K562 (cell line): ENCODE data around the gene C4A. TPM values are rescaled to one million over a fixed set of nuclear protein-coding genes. Genes with fewer than 3 reads are reported as not detected.

ENCODE experiments used
- ATF1 ChIP-seq, 2 experiments: fragments of 450-650 bp in 1 of 2; IDR thresholded peaks; 2 replicates each; pipeline ENCODE4 v1.6.1; 2016; ENCODE audit warnings: missing compliant biosample characterization in 1 of 2, missing genetic modification characterization in 1 of 2
- CBX3 ChIP-seq, 2 experiments: IDR thresholded peaks; 1 replicate in 1 of 2; 2 replicates in 1 of 2; pipeline ENCODE4 v1.6.1; 2012; ENCODE audit warnings: inconsistent platforms in 2 of 2, low read length in 2 of 2, borderline replicate concordance in 1 of 2, control low read depth in 1 of 2
- CHD2 ChIP-seq: IDR thresholded peaks from 2 replicates; pipeline ENCODE4 v1.6.1; 2011; ENCODE audit warnings: low read depth, low read length
- CHD4 ChIP-seq: fragments of 200-600 bp; sonication (generic); IDR thresholded peaks from 3 replicates; pipeline ENCODE4 v1.6.1; 2012; ENCODE audit warnings: low read depth, mild to moderate bottlenecking, mixed read lengths, low read length, inconsistent platforms; ENCODE audit not compliant: insufficient read depth, insufficient replicate concordance, poor library complexity, severe bottlenecking
- DIDO1 ChIP-seq: fragments of 450-650 bp; IDR thresholded peaks from 2 replicates; pipeline ENCODE4 v1.6.1; 2016; ENCODE audit warnings: low read depth, missing biosample characterization, missing genetic modification characterization
- FOSL1 ChIP-seq: fragments of 200-800 bp; sonication (Bioruptor generic); conservative IDR thresholded peaks from 2 replicates; pipeline ENCODE4 v1.6.1; 2016; ENCODE audit warnings: missing genetic modification characterization, missing compliant biosample characterization
- FOXM1 ChIP-seq, 2 experiments: fragments of 450-650 bp in 1 of 2; sonication (generic) in 1 of 2; formaldehyde crosslinking in 1 of 2; IDR thresholded peaks; 2 replicates each; pipeline versions ENCODE4 v1.6.1 to v1.9.0; 2017 to 2022; ENCODE audit warnings: low read depth in 2 of 2, mild to moderate bottlenecking in 2 of 2, missing genetic modification reagents in 1 of 2, moderate library complexity in 1 of 2
- LCOR ChIP-seq: sonication (generic); formaldehyde crosslinking; IDR thresholded peaks from 2 replicates; pipeline ENCODE4 v1.8.0; 2022; ENCODE audit warnings: mild to moderate bottlenecking, missing genetic modification reagents
- MAFF ChIP-seq: IDR thresholded peaks from 2 replicates; pipeline ENCODE4 v1.6.1; 2012; ENCODE audit warnings: low read length, improper control_type of control experiment
- MAZ ChIP-seq, 2 experiments: fragments of 450-650 bp in 1 of 2; sonication (generic) in 1 of 2; formaldehyde crosslinking; IDR thresholded peaks in 1 of 2; conservative IDR thresholded peaks in 1 of 2; 2 replicates each; pipeline versions ENCODE4 v1.4.0 to v1.5.0; 2020; ENCODE audit warnings: mild to moderate bottlenecking in 1 of 2, missing genetic modification reagents in 1 of 2
- NFE2 ChIP-seq: IDR thresholded peaks from 2 replicates; pipeline ENCODE4 v1.6.1; 2014; ENCODE audit warnings: antibody characterized with exemption, low read depth
- SNRNP70 ChIP-seq: fragments of 200-400 bp; formaldehyde crosslinking; optimal IDR thresholded peaks from 2 replicates; pipeline ENCODE3; 2017; ENCODE audit warnings: low read depth, low read length
- TEAD4 ChIP-seq, 2 experiments: sonication (generic) in 1 of 2; formaldehyde crosslinking in 1 of 2; IDR thresholded peaks; 2 replicates each; pipeline versions ENCODE4 v1.6.1 to v1.8.0; 2012 to 2022; ENCODE audit warnings: borderline replicate concordance in 1 of 2, inconsistent platforms in 1 of 2, low read length in 1 of 2, mild to moderate bottlenecking in 1 of 2, missing genetic modification reagents in 1 of 2
- ZBTB11 ChIP-seq, 3 experiments: fragments of 200-800 bp in 1 of 3; fragments of 250-450 bp in 1 of 3; fragments of 450-650 bp in 1 of 3; sonication (Bioruptor Pico) in 1 of 3; sonication (Bioruptor generic) in 1 of 3; formaldehyde crosslinking in 1 of 3; IDR thresholded peaks; 2 replicates each; pipeline versions ENCODE4 v1.6.1 to v1.8.0; 2016 to 2022; ENCODE audit warnings: mild to moderate bottlenecking in 2 of 3, missing genetic modification characterization in 2 of 3, missing compliant biosample characterization in 1 of 3, moderate library complexity in 1 of 3
- ZBTB7A ChIP-seq: IDR thresholded peaks from 2 replicates; pipeline ENCODE4 v1.6.1; 2011; ENCODE audit warnings: low read depth, mild to moderate bottlenecking, low read length, moderate library complexity, borderline replicate concordance; ENCODE audit not compliant: control insufficient read depth
- polyA plus RNA-seq, 8 experiments: library from polyadenylated mRNA; depleted of rRNA in 4 of 8; stranded (reverse) in 5 of 8; unstranded in 3 of 8; fragments of >200 nt; fragmentation: Nextera tagmentation in 2 of 8; fragmentation: Illumina TruSeq in 1 of 8; extraction: Ambion mirVana in 2 of 8; extraction: Trizol in 1 of 8; gene quantifications; 2 replicates each; pipeline versions ENCODE4 v1.2.1 to v1.2.3, GENCODE V29; 2011 to 2014; ENCODE audit warnings: inconsistent platforms in 1 of 8, missing spikeins in 1 of 8
- total RNA-seq, 7 experiments: library from RNA; depleted of rRNA in 6 of 7; stranded (reverse); fragments of >200 nt in 6 of 7; fragmentation: Illumina TruSeq in 2 of 7; extraction: Trizol in 2 of 7; gene quantifications; 2 replicates each; pipeline versions ENCODE4 v1.2.1 to v1.2.3, GENCODE V29; 2011 to 2021; ENCODE audit warnings: low replicate concordance in 1 of 7
- TF ChIP-seq, protein P1 (sequence below): fragments of 250-450 bp; sonication (Bioruptor Pico); IDR thresholded peaks from 2 replicates; pipeline ENCODE4 v1.5.0; 2021
- TF ChIP-seq, protein P2 (sequence below): fragments of 450-650 bp; IDR thresholded peaks from 2 replicates; pipeline ENCODE4 v1.6.1; 2016; ENCODE audit warnings: antibody characterized with exemption

Gene C4A
- total and polyA plus RNA-seq, 9 of the 15 experiments (the other 6 are each of a cell fraction or from before 2014, with no cell fraction given) = 0.27 to 7.6 (median 5.0) TPM

DNA sequence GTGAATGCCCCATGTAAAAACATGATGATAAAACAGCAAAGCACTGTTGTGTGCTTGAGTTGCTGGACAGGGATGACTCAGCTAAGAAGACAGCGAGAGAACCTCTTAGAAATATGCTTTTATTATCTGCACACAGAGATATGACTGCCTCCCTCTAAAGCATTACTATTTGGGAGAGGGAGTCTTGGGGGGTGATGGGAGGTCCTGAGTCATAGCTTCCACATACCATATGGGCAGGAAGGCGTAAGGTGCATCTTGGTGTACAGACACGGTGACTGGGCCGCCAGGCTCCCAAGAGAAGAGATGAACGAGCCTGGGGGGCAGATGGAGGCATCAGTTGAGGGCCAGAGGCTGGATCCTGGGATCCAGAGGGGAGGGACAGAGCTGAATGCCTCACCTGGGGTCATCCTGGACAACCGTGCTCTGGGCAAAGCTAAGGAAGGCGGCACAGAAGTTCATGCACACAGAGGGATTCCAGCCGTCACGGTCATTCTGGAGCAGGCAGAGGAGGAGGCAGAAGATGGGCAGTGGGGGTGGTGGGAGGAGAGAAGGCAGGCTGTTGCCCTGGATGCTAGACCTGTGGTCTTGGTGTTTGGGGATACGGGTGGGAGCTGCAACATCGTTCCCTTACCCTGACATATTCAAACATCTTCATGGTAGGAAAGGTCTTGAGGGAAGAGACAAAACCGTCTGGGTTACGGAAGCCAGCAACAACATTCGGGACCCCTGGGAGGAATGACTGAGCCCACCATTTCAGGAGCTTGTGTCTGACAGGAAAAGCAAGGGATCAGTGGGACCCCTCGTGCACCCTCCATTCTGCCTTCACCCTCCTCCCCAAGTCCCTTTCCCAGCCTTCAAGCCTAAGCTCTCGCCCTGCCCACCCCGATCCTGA is 11.9 kb upstream of the C4A start (continued):
- TF ChIP-seq ATF1 (CRISPR knock-in tag; IDR thresholded peaks at IDR 0.05) = no peak
- no peak; the same call in 1 of the 2 replicates for TF ChIP-seq ATF1 (tag; IDR thresholded peaks at IDR 0.05)
- TF ChIP-seq CHD4 = no peak
- TF ChIP-seq CHD2 = no peak
- TF ChIP-seq ZBTB11 (CRISPR knock-in tag; IDR thresholded peaks at IDR 0.05) = peak in 1 of 3 experiments; percentile 19; a peak in 2 of 6 replicates
- peak in 1 of 2 experiments; percentile 53; a peak in 1 of 4 replicates for TF ChIP-seq MAZ (CRISPR knock-in tag; conservative IDR thresholded peaks at IDR 0.05 in 1 of 2, IDR thresholded peaks at IDR 0.05 in 1 of 2)
- peak; percentile 35 for TF ChIP-seq SNRNP70
- 0 out of 3 replicates have a peak, but pooled peaks of 1 of the 2 experiments have one; percentile 19 for TF ChIP-seq CBX3 (IDR thresholded peaks at IDR 0.05; ENCODE audit: borderline replicate concordance in 1 of 2, low read length in 2 of 2)
- TF ChIP-seq, protein P1, sequence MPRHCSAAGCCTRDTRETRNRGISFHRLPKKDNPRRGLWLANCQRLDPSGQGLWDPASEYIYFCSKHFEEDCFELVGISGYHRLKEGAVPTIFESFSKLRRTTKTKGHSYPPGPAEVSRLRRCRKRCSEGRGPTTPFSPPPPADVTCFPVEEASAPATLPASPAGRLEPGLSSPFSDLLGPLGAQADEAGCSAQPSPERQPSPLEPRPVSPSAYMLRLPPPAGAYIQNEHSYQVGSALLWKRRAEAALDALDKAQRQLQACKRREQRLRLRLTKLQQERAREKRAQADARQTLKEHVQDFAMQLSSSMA (CRISPR knock-in tag) = no peak
- peak; percentile 94 for TF ChIP-seq FOSL1 (tag)
- no peak for TF ChIP-seq DIDO1
- peak; percentile 67; the same call in 1 of the 2 replicates for TF ChIP-seq TEAD4 (IDR thresholded peaks at IDR 0.05; ENCODE audit: low read length)
- no peak for TF ChIP-seq TEAD4 (CRISPR knock-in tag; IDR thresholded peaks at IDR 0.05; ENCODE audit: borderline replicate concordance)
- TF ChIP-seq FOXM1 (IDR thresholded peaks at IDR 0.05; ENCODE audit: low read depth) = no peak
- no peak for TF ChIP-seq FOXM1 (CRISPR knock-in tag; IDR thresholded peaks at IDR 0.05; ENCODE audit: low read depth)
- peak; percentile 89 for TF ChIP-seq LCOR
- TF ChIP-seq MAFF = peak; percentile 93
- TF ChIP-seq, protein P2, sequence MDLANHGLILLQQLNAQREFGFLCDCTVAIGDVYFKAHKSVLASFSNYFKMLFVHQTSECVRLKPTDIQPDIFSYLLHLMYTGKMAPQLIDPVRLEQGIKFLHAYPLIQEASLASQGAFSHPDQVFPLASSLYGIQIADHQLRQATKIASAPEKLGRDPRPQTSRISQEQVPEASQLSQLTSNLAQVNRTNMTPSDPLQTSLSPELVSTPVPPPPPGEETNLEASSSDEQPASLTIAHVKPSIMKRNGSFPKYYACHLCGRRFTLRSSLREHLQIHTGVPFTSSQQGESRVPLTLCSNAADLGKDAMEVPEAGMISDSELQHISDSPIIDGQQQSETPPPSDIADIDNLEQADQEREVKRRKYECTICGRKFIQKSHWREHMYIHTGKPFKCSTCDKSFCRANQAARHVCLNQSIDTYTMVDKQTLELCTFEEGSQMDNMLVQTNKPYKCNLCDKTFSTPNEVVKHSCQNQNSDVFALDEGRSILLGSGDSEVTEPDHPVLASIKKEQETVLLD = peak; percentile 32; the same call in 1 of the 2 replicates
- peak; percentile 96 for TF ChIP-seq NFE2
- peak; percentile 80; the same call in 1 of the 2 replicates for TF ChIP-seq ZBTB7A
